Epidermal melanocyte (primary cell): ENCODE data around the gene ZMPSTE24.
"Not testable (repeated sequence)": the region's sequence is repeated elsewhere in the genome, so short reads cannot be mapped to it uniquely, and the experiment has no call there.

Experiments used
- DNase-seq: peaks from one replicate; pipeline ENCODE4 v3.0.0; 2011; ENCODE audit warnings: low spot score; ENCODE audit not compliant: insufficient read length

ZMPSTE24 gene

GRCh38 chr1:40316595-40317393 is 58.8 kb downstream of the ZMPSTE24 start, which contains the start of gene COL9A2:
TSS of gene COL9A2 (minus strand) at chr1:40317286. CDS start at chr1:40317197, 89 bp downstream.
- no peak for DNase-seq

GRCh38 chr1:40317394-40318074 is 59.5 kb downstream of the ZMPSTE24 start:
- no peak for DNase-seq

GRCh38 chr1:40318476-40318875 is 60.4 kb downstream of the ZMPSTE24 start:
- no peak for DNase-seq

- no peak for DNase-seq
Observed at GRCh38 chr1:40318970-40319621, 61.1 kb downstream of the ZMPSTE24 start.

- not testable (repeated sequence) for DNase-seq
Observed at GRCh38 chr1:40331403-40331802, 73.4 kb downstream of the ZMPSTE24 start.

- no peak for DNase-seq
Observed at GRCh38 chr1:40332695-40333094, 74.7 kb downstream of the ZMPSTE24 start.

GRCh38 chr1:40337443-40337842 is 79.4 kb downstream of the ZMPSTE24 start:
- no peak for DNase-seq

- DNase-seq = peak; percentile 68
Observed at GRCh38 chr1:40338745-40339419, 80.8 kb downstream of the ZMPSTE24 start.

- no peak for DNase-seq
Observed at GRCh38 chr1:40339420-40340323, 81.6 kb downstream of the ZMPSTE24 start.

- DNase-seq = no peak
Observed at GRCh38 chr1:40341491-40342380, 83.7 kb downstream of the ZMPSTE24 start.

GRCh38 chr1:40342381-40342717 is 84.3 kb downstream of the ZMPSTE24 start:
- DNase-seq = not testable (repeated sequence)
